GM19351 (cell line): ENCODE results near the gene BAHCC1.

ENCODE experiments used
- ATAC-seq: cut with Tn5 transposase; IDR thresholded peaks from one replicate; pipeline ENCODE4 v1.9.1; 2021; ENCODE audit warnings: mild to moderate bottlenecking, moderate library complexity; ENCODE audit not compliant: unreplicated experiment

Gene BAHCC1

DNA sequence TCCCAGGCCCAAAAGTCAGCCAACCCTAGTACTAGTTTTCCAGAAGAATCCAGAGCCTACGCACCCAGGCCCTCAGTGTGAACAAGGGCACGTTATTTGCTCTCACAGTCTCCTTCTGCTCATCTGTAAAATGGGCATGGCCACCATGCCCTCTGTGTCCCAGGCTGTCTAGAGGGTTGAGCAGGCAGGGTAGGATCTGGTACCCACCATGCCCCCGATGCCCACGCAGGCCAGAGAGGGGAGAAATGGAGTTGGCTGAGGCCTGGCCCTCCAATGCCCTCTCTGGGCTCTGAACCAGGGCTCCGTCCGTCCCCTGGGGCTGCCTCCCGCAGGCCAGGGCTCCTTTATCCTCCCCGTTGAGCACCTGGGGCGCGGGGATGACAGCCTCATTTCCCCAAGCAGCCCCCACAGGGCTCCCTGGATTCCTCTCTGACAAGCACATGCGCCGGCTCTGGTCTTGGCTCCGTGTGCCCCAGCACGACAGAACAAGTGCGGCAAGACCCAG is 9.1 kb upstream of the BAHCC1 start:
- no peak for ATAC-seq

DNA sequence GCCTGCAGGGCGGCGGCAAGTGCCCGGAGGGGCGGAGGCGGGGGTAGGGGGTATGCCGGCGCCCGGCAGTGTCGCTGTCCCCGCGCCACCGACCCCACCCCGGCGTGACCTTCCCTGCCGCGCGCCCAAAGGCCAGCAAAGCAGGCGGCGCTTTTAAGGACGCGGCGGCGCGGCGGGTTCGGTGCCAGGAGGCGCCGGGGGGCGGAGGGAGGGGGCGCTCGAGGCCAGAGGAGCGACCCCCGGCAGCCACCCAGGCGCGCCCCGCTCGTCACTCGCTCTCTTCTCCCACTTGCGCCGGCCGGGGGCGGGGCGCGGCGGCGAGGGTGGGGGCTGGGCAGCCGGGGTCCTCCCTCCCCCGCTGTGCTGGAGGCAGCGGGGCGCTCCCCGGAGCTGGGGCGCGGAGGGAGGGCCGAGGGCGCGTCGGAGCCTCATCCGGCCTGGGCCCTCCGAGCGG is 8.6 kb upstream of the BAHCC1 start:
- ATAC-seq: no peak

DNA sequence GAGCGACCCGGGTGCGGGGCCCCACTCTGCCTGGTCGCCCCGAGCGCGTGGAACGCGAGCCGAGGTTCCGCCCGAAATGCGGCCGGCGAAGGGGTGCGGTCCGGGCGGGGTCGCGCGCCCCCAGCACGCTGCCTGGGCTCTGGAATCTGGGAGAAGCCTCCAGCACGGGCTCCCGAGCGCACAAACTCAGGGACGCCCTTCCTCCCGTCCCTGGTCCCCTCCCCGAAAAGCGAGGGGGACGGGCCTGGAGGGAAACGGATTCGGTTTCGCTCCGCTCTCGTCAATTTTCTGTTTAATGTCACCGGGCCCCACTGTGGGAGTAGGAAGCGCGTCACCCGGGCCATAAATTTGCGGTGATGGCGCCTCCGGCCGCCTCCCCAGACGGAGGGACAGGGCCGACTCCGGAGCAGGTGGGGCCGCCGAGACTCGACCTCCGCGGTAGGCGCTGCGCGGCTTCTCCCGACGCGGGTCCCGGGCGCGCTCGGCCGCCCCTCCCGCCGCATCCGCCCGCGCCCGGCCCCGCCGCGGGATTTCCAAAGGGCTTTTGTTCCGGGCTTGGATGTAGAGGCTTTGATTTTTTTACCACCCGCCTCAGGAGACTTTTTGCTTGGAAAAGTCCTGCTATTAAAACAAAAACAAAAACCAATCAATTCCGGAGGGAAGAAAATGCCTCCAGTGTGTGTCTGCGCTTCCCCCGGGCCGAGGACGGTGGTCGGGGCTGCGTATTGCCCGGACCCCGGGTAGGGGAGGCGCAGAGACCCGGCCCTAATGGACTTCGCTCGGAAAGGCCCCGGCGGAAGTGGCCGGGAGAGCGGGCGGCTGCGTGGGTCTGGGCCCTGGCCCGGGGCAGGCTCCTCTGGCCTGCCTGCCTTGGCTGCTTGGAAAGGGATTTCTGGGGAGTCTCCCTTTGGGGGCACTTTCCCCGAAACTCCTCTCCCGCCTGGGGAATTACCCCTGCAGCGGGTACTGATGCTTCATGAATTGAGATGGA is 7.9 kb upstream of the BAHCC1 start:
- ATAC-seq: no peak

DNA sequence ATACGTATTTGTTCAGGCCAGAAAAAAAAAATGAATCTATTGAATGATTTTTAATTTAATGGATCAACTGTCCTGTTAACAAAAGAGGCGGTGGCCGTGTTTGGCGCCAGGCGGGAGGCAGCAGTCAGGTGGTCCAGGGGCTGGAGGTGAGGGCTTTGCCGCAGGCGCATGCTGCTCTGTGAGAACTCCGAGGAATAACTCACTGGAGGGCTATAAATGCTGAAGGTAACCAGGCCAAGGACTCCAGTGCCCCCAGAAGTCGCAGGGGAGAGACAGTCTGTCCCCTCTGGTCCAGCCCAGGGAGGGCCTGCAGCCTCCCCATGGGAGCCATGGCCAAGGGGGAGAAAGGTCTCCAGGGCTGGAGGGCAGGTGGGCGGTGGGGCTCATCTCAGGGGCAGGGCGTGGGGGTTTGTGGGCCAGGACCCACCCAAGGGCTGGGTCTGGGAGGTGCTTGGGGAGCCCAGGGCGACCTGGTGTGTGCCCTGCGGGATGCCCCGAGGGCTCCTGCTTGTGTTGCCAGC is 7.1 kb upstream of the BAHCC1 start:
- ATAC-seq: no peak

DNA sequence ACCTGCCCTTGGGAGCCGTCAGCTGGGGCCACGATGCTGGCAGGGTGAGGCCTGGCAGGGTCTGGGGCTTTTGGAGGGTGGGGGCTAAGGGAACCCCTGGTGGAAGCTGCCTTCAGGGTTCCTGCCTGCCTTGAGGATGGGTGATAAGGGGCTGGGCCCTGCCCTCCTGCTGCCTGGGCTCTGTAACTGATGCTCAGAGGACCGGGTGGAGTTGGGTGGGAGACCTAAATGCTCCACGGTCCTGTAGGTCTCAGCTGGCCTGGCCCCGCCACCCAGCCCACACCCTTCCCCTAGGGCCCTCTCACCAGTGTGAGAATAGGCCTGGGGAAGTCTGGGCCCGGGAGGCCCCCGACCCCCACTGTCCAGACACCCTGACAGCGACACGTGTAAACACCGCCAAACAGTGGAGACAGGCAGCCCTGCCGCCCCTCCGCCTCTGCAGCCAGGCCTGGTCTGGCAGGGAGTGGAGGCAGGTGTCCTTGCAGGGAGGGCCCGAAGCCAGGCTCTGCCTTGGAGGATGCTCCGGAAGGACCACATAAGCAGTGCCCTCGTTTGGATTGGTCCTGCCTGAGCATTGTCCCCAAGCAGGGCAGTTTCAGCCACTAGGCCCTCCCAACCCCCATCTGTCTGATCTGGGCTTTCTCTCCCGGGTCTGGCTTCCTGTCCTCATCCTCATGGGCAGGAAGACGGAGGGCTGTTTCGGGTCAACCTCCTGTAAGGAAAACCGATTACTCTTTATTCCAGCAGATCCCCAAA is 6.5 kb upstream of the BAHCC1 start:
- no peak for ATAC-seq

DNA sequence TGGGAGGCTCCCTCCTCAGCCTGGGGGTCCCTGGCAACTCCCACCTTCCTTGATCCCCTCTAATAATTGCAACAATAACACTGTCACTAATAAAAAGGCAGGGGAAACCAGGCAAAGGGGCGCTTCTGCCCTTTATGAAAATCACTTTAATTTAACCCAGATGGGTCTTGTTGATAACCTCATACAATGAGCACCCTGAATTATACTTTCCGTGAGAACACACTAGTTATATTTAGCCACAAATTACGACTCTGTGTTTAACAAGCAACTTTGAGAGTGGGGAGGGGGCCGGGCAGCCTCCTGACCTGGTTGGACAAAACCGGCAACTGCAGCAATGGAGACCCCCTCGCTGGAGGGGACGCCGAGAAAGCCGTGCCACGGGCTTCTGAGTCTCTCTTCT is 5.7 kb upstream of the BAHCC1 start:
- ATAC-seq: no peak

DNA sequence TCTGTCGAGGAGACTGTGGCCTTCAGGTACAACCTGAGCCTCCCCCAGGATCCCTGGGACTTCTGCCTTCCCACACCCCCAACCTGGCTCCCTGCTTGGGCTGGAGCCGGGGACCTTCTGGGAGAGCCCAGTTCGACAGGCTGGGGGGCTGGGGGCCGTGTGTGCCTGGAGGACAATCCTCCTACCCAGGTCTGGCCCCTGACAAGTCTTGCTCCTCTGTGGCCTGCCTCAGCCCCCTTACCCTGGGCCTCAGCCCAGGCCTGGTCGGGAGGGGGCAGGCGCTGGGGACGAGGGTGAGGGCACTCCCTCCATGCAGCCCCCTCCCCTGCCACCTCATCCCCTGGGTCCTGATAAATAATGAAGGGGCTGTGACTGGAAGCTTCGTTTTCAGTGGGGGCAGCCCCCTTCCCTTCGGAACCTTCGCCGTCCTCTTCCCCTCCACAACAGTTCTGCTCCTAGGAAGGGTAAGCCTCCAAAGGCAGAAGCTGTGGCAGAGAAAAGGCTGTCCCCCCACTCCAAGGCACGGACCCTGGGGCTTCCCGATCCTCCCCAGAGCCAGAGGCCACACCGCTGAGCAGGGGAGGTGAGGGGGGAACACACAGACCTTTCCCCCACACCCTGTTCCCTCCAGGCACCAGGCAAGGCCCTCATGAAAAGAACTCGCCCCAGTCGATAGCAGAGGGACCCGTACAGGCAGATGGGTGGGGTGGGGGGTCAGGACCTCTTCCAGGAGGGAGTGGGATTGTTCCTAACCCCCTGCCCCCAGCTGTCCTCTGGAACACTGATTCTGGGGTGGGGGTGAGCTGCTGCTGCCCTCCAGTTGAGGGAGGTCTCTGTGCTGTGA is 5.0 kb upstream of the BAHCC1 start:
- no peak for ATAC-seq

DNA sequence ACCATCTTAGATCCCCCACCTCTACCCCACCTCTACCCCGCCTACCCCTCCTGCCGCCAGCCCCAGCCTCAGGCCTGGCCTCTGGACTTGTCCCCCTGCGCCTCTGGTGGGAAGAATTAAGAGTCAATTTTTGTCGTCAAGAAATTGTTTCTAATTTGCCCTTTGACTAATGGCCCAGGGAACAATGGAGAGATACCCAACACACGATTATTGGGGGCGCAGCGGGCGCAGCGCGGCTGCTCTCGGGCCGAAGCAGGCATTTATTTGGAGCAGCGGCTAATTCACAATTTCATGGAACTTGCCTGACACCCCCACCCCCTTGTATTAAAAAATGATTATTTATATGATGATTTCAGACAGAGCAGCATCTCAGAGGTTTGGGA is 4.4 kb upstream of the BAHCC1 start:
- ATAC-seq: no peak

DNA sequence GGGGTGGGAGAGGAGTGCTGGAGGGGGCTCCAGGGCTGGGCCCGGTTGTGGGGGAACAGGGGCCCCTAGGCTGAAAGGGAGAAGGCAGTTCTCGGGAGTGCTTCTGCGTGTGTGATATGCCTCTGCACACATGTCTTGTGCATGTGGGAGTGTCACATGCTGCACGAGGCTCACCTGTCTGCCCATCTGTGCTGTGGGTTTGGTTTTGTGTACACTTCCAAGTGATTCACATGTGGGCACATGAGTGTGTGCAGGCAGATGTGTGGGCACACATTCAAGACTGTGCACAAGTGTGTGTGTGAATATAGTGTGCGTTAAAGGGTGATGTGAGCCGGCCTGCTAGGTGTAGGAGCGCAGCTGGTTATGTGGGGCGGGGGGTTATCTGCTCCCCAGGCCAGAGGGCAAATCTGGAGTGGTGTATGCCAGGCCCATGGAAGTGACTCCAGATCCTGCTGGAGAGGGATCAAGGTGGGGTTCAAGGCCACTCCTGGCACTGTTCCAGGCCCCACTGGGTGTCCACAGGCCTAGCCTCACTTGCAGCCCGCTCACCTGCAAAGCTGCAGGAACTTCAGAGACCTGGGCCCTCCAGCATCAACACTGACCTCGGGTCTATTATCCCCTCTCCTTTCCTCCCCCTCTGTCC is 3.8 kb upstream of the BAHCC1 start:
- no peak for ATAC-seq

DNA sequence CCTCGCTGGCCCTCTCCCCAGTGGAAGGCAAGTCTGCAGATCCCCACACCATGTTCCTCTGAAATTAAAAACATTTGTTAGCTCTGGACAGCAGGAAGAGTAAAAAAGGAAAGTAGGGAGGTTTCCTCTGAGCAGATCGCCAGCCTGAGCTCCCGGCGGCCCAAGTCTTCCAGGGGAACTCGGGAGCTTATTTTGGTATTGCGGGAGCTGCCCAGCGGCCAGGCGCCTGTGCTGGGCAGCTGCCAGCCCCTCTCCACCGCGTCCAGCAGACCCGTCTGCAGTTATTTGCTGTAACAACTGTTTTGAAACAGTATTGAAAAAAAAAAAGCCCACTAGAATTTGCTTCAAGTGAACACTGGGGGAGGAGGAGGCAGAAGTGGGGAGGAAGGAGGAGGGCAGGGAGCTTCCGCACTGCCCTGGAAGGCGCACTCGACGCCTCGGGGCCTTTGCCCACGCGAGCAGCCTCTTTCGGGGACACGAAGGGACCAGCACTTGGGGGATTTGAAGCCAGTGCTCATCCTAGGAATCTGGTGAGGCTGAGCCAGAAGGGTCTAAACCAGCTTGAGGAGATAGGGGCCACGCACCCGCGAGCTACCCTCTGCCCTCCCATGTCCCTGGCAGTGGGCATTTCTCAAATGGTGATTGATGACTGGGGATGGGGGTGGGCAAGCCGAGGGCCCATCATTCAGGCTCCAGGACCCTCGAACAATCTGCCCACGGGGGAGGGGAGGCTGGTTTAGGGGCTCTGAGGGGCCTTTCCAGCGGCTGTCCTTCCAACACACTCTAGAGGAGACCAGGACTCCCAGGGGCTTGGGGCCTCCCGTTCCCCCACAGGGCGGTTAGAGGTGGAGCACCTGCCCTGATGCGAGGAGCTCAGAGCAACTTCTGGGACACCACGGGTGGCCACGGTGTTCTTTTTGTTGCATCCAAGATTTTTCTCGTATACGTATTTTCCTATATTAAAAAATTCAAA is 3.0 kb upstream of the BAHCC1 start:
- no peak for ATAC-seq

DNA sequence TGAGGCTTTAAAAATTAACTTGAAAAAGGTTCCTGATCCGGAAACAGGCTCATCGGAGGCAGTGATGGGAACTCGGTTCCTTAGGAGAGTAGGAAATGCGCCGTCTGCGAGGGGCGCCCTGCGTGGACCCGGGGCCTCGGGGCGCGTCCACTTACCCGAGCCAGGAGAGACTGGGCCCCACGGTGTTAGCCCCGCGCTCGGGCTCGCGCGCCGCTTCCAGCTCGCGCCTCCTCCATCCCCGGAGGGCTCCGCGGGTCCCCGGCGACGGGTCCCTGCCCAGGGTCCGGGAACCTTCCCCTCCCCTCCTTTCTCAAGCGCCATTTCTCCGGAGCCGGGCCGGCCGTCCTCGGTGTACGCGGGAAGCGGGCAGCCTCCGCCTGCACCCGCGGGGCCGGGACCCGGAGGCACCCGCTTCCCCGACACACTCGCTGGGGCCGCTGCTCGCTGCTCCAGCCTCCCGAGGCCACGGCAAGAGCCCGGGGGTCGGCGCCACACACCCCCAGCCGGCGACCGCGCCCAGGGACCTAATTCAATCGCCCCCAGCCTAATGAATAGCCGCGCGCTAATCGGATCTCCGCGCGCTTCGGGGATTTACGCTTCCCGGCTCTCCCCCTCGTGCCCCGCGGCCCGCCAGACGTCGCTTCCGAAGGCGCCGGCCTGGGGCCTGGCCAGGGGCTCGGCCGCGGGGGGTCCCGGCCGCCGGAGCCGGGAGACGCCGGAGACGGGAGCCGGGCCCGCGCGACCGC is 2.2 kb upstream of the BAHCC1 start:
- ATAC-seq: no peak

DNA sequence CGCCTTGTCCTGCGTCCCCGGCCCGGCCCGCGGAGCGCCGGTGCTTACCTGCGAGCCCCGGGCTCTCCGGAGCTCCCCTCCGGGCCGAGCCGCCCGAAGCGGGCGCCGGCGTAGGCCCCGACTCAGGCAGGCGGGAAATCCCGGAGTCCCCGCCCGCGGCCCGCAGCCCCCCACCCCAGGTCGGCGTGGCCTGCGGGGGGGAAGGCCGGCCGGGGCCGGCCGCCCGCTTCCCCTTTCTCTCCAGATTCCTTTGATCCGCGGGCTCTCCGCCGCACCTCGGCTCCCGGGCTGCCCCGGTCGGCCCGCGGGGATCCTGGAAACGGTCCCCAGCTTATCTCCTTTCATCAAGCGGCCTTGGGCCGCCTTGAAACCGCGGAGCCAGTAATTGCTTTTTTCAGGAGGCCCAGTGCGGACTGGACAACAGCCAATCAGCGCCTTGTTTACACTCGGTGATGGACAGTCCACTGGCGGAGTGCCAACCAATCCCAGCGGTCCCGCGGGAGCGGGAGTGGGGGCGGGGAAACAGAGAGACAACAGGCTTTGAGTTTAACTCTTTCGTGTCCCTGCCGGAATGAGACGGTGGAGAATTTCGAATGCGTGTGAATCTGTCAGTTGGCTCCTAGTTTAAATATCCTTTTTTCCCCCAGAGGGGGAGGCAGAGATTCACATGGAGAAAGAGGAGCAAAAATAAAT is 1.4 kb upstream of the BAHCC1 start:
- ATAC-seq: no peak

DNA sequence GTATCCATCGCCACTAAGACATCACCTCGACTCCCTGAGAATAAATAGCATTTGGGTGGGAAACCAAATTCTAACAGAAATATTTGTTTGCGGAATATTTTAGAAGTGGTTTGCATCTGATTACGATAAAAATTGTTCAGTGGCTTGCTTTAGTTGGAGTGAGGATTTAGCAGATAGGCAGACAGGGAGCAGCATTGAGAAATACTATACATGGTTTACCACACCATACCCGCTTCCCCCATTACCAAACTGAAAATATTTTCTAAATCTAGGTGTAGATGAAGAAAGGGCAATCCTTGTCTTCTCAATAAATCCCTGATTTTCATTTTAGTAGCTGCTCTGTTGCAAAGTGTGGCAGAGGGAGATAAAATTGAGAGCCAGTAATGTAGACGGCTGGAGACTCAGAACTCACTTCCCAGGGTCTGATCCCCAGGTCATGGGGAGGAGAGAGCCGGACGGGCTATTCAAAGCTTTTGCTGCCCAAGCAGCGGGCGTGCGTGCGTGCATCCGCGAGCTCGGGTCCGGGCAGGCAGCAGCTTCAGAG is 808 bp upstream of the BAHCC1 start:
- ATAC-seq: no peak

DNA sequence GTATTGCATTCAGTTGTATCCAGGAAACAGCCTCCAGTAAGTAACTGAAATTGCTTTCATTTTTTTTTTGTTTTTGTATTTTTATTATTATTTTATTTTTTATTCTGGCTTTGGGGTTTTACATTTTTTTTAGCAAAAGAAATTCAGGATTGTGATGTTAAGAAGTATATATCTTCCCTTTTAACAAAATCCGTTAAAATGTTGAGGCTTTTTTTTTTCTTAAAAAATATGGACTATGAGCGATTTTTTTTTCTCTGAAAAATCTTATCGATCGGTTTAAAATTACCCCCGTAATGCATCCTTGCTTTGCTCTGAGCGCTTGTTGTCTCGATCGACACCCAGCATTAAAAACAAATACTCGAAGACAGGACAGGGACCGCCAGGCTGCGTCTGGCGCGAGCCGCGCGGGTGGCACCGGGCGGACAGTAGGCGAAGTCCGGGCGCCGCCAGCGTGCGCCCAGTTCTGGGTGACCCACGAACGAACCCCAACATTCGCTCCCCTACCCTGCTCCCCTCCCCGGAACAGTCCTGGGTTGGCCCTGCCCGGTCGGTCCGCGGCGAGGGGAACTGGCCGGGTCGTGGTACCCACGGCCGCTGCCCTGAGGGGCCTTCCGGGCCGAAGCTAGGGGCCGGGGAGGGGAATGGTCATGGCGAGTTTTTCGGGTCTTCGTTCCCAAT is 482 bp downstream of the BAHCC1 start:
- no peak for ATAC-seq

DNA sequence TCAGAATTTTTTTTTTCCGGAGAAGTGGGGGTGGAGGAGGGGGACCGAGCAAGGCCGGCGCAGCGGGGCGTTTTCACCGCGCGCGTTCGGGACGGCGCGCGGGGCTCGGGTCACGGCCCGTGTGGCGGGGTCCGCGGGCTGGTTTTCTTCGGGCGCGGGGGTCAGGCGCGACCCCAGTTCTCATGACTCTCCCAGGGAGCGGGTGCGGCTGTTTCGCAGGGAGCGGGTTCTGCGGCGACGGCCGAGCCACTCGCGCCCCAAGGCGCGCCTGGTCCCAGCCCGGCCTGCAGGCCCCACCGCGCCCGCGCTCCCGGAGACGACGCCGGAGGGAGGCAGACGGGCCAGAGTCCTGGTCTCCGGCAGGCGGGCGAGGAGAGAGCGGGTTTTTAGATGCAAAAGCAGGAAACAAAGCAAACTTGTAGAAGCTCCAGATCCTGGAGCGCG is 1.0 kb downstream of the BAHCC1 start:
- no peak for ATAC-seq

DNA sequence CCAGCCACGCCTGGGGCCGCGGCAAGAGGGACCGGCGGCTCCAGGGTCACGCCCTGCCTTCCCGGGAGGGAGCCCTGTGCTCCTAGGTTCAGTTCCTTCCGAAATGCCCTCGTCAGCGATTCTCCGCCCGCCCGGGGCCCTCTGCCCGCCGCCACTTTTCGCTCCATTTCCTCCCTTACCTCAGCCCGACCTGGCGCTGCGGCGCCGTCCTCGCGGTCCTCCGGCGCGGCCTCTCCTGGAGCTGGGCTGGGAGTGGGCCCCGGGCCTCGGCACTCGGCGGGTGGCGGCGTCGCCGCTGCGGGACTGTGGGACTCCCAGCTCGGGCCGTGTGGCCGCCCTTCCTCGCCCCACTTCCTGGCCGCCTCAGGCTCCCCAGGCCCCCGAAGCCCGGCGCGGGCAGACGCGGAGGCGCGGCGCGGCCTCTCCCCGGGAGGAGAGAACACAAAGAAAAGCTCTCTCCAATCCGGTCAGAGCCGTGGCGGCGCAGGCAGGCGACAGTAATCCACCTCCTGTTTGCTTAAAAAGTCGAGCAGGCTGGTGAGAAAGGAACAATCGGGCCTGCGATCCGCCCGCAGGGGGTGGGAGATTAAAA is 1.6 kb downstream of the BAHCC1 start:
- no peak for ATAC-seq
